Tracheal epithelial cell (primary cell): Measurements from ENCODE around the gene SHANK1. TPM values are rescaled to one million over a fixed set of nuclear protein-coding genes. Genes with fewer than 3 reads are reported as not detected.

Experiments
- total RNA-seq: library from RNA; depleted of rRNA; stranded (reverse); fragments of >200 nt; gene quantifications from 2 replicates; pipeline ENCODE4 v1.2.1, GENCODE V29; 2014

SHANK1 gene
- total RNA-seq = not detected in 2 replicates

DNA sequence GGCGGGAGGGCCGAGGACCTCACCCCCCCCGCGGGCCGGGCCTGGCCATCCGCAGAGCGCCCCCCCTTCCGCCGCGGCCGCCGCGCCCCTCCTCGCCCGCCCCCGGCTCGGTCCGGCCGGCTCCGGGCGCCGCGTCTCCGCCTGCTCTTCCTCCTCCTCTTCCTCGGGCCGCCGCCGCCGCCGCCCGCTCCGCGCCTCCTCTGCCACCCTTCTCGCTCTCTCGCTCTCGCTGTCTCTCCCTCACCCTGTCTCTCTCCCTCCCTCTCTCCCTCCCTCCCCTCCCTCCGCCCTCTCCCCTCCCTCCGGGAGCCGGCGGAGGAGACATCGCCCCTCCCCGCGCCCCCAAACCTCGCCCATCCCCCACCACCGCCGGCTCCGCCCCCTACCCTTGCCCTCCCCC is at the start of gene SHANK1:
TSS of gene SHANK1 (minus strand) at position 237 of the 400 bp plus-strand sequence. CDS start 2,883 bp downstream, outside the sequence.

DNA sequence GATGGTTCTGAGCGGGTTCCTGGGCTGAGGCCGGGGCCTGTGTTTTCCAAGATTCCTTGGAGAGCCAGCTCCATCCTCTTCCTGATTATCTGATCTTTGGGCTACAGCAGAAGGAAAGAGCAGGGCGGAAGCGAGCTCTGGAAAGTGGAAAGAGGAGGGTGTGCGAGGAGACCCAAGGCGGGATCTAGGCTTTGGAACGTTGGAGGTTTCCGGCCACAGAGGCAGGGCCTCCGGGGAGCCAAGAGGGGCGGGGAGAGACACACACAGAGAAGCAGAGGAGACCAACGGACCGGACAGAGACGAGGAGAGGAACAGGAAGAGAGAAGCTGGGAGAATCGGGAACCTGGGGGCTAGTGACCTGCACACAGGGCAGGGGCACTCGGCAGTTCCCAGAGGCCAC is 3.5 kb upstream of the SHANK1 start, which contains the start of gene CLEC11A:
TSS of gene CLEC11A (plus strand) at position 296 of the 400 bp plus-strand sequence. CDS start 162 bp downstream, outside the sequence.

DNA sequence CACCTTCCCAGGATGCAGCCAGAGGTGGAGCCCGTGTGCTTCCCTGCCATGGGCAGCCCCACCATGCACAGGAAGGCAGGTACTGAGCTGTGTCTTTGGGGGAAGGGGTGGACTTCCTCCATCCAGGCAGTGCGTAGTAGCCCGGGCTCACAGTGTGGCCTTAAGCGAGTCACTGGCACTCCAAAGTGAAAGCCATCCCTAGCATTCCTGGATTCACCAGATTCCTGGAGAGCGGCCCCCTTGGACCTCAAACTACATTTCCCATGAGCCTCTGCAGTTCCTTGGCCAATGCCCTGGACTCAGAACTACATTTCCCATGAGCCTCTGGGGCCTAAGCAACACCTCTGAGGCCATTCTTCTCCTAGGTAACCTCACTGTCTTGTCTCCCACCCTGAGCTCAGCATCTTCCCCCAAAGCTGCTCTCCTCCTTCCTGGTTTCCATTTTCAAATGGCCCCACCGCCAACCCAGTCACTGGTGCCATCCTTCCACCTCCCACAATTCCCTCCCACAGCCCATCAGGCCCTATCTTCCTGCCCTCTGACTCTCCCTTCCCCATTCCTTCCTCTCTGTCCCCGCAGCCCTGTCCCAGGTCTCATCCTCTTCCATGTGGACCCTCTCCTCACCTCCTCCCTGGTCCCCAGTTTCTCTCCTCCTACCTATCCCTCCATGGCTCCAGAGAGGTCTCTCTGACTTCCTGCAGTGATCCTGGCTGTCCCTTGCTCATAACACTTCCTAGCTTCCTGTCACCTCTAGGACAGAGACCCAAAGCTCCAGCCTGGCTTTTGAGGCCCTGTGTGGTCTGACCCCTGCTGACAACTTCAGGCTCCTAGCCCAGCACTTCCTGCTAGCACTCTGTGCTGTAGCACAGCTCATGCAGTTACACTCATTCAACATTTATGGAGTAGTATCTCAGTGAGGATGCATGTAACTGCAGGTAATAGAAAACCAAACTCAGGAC is 69.9 kb downstream of the SHANK1 start, which contains the start of gene C19orf81:
TSS of gene C19orf81 (plus strand) at position 13 of the 959 bp plus-strand sequence. CDS start at position 13, 0 bp downstream.

DNA sequence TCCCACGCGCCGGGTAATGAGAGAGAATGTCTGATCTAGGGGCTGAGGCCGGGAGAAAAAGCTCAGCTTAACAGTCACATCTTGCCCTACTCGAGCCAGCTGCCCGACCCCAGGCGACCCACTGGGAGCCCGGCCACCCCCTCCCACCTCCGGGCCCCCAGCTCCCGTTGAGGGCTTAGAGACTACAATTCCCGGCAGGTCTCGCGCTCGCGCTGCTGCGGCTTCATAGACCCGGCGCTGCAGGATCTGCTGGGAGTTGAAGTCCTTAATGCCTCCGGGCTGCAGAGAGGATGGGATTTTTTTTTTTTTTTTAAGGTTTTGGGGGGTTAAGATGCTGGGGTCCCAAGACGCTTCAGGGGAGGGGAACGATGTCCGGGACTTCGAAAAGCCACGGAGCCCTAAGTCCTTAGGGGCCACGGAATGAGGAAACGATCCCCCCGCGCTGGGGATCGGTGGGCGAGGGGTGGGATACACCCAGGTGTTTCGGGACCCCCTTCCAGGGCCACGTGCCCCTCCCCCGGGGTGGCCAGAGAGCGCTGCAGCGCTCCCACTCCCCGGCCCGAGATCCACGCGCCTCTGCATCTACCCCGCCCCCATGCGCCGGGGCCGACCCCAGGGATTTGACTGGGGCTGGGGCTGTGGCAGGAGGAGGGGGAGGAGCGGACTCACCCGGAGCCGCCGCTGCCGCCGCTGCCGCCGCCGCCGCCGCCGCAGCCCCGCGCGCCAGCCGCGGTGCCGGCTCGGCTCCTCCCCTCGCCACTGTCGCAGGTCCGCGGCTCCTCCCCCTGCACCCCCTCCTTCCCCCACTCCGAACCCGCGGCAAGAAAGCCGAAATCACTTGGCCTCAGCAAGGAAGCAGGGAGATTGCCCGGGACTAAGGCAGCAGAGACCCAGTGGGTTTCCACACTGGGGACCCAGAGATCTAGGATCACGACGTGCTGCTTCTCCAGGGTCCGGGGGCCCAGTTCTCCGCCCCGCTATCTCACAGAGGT is 80.2 kb downstream of the SHANK1 start, which contains the start of gene SYT3:
TSS of gene SYT3 (minus strand) at position 761 of the 992 bp plus-strand sequence. CDS start 2,470 bp downstream, outside the sequence.

Other genes starting within 250 kb of the SHANK1 start
- gene EMC10, start 243.3 kb downstream of the SHANK1 start, total RNA-seq = 29.4 and 47.2 TPM in 2 replicates
- 0.21 TPM in 1 of 2 replicates, not detected in the other for gene GARIN5A, start 243.0 kb downstream of the SHANK1 start, total RNA-seq
- 11.1 and 22.7 TPM in 2 replicates for gene JOSD2, start 208.6 kb downstream of the SHANK1 start, total RNA-seq
- not detected in 2 replicates for gene ASPDH, start 205.9 kb downstream of the SHANK1 start, total RNA-seq
- gene LRRC4B, start 151.4 kb downstream of the SHANK1 start, total RNA-seq = not detected in 2 replicates
- not detected in 2 replicates for gene SYT3, start 79.9 kb downstream of the SHANK1 start, total RNA-seq
- gene C19orf81, start 70.4 kb downstream of the SHANK1 start, total RNA-seq = 0.72 TPM in 1 of 2 replicates, not detected in the other
- not detected in 2 replicates for gene CLEC11A, start 3.6 kb upstream of the SHANK1 start, total RNA-seq
- gene GPR32, start 50.7 kb upstream of the SHANK1 start, total RNA-seq = not detected in 2 replicates
- not detected in 2 replicates for gene ACP4, start 70.6 kb upstream of the SHANK1 start, total RNA-seq
- gene KLK1, start 104.0 kb upstream of the SHANK1 start, total RNA-seq = 0.24 TPM in 1 of 2 replicates, not detected in the other
- gene KLK15, start 113.8 kb upstream of the SHANK1 start, total RNA-seq = not detected in 2 replicates
- under 0.01 and 0.43 TPM in 2 replicates for gene KLK3, start 135.1 kb upstream of the SHANK1 start, total RNA-seq
- gene KLK2, start 153.6 kb upstream of the SHANK1 start, total RNA-seq = not detected in 2 replicates
- gene KLK4, start 191.6 kb upstream of the SHANK1 start, total RNA-seq = not detected in 2 replicates
- gene KLK5, start 233.2 kb upstream of the SHANK1 start, total RNA-seq = 1.7 and 23.6 TPM in 2 replicates
- gene KLK6, start 249.8 kb upstream of the SHANK1 start, total RNA-seq = 0.85 and 3.1 TPM in 2 replicates